ENCODE measurements around the gene TNIP1. TPM values are rescaled to one million over a fixed set of nuclear protein-coding genes. Genes with fewer than 3 reads are reported as not detected.

Gene TNIP1
- total RNA-seq (100 to 1,000 TPM in 6 of 9 donors, 10 to 100 TPM in 3; 36.6 to 129 (median 102) TPM), polyA plus RNA-seq (10 to 100 TPM; 42.2 to 85.1 (median 68.1) TPM)
- long read RNA-seq, donor 1, partial matches to known transcripts = 0 of 1 reads
- long read RNA-seq, donor 1, other reads (novel, unspliced or antisense) = 0 of 1 reads
- long read RNA-seq, donor 2, partial matches to known transcripts = 0 of 2 reads
- long read RNA-seq, donor 2, other reads (novel, unspliced or antisense) = 0 of 2 reads
- long read RNA-seq, donor 3, partial matches to known transcripts = 0 of 2 reads
- long read RNA-seq, donor 3, other reads (novel, unspliced or antisense) = 0 of 2 reads
- long read RNA-seq, donor 4, partial matches to known transcripts = 6 of 8 reads
- long read RNA-seq, donor 4, other reads (novel, unspliced or antisense) = 0 of 8 reads
- long read RNA-seq, donor 5, transcript TNIP1-202 (18 exons, 2,935 nt) = minor isoform, 7 of 184 reads
- long read RNA-seq, donor 5, transcript TNIP1-205 (18 exons, 2,200 nt) = minor isoform, 17 of 184 reads
- long read RNA-seq, donor 5, transcript TNIP1-211 (18 exons, 2,274 nt) = major isoform, 121 of 184 reads
- long read RNA-seq, donor 5, partial matches to known transcripts = 14 of 184 reads
- long read RNA-seq, donor 5, other reads (novel, unspliced or antisense) = 22 of 184 reads
- long read RNA-seq, donor 6, partial matches to known transcripts = 3 of 7 reads
- long read RNA-seq, donor 6, other reads (novel, unspliced or antisense) = 4 of 7 reads
- long read RNA-seq, donor 7, partial matches to known transcripts = 0 of 4 reads
- long read RNA-seq, donor 7, other reads (novel, unspliced or antisense) = 0 of 4 reads
- long read RNA-seq, donor 8, transcript TNIP1-211 (18 exons, 2,274 nt) = major isoform, 5 of 13 reads
- long read RNA-seq, donor 8, partial matches to known transcripts = 6 of 13 reads
- long read RNA-seq, donor 8, other reads (novel, unspliced or antisense) = 0 of 13 reads
- long read RNA-seq, donor 9, partial matches to known transcripts = 0 of 4 reads
- long read RNA-seq, donor 9, other reads (novel, unspliced or antisense) = 0 of 4 reads
- long read RNA-seq, donor 10, partial matches to known transcripts = 0 of 7 reads
- long read RNA-seq, donor 10, other reads (novel, unspliced or antisense) = 0 of 7 reads

- H3K36me3 ChIP-seq (replicated peaks in 1 of 2) = no peaks in the 10 kb centered on the region
- H3K4me1 ChIP-seq (replicated peaks in 1 of 2) = peaks cover 14 to 45% of the 10 kb centered on the region in 2 donors
- H3K4me3 ChIP-seq = peak within 1 kb of the TSS; percentile 50 to 96 (median 86)
- no peaks in the 10 kb centered on the region for H3K9me3 ChIP-seq (replicated peaks in 1 of 3)
- H3K27me3 ChIP-seq = no peaks in the 10 kb centered on the region
- TF ChIP-seq POLR2A (IDR thresholded peaks at IDR 0.05) = peak; percentile 42 to 74
- TF ChIP-seq, protein P1, sequence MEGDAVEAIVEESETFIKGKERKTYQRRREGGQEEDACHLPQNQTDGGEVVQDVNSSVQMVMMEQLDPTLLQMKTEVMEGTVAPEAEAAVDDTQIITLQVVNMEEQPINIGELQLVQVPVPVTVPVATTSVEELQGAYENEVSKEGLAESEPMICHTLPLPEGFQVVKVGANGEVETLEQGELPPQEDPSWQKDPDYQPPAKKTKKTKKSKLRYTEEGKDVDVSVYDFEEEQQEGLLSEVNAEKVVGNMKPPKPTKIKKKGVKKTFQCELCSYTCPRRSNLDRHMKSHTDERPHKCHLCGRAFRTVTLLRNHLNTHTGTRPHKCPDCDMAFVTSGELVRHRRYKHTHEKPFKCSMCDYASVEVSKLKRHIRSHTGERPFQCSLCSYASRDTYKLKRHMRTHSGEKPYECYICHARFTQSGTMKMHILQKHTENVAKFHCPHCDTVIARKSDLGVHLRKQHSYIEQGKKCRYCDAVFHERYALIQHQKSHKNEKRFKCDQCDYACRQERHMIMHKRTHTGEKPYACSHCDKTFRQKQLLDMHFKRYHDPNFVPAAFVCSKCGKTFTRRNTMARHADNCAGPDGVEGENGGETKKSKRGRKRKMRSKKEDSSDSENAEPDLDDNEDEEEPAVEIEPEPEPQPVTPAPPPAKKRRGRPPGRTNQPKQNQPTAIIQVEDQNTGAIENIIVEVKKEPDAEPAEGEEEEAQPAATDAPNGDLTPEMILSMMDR (IDR thresholded peaks at IDR 0.05) = peak in 1 of 6 experiments; percentile 1
- peak; percentile 88 to 97 (median 93) for DNase-seq
- H3K27ac ChIP-seq = peak within 1 kb of the TSS; percentile 89 to 97 (median 97)
- 0 to 1% (median 0%) methylated on average over 8 to 86 of the region's 86 CpGs for WGBS, 4 donors
- intact Hi-C loops (cut with DNase I) = no loop called here
These were observed at the start of gene TNIP1 for GRCh38 chr5:151080613-151081430. Gene TNIP1 (minus strand): TSS chr5:151081034. CDS start chr5:151065095, 15,939 bp downstream.

DNA sequence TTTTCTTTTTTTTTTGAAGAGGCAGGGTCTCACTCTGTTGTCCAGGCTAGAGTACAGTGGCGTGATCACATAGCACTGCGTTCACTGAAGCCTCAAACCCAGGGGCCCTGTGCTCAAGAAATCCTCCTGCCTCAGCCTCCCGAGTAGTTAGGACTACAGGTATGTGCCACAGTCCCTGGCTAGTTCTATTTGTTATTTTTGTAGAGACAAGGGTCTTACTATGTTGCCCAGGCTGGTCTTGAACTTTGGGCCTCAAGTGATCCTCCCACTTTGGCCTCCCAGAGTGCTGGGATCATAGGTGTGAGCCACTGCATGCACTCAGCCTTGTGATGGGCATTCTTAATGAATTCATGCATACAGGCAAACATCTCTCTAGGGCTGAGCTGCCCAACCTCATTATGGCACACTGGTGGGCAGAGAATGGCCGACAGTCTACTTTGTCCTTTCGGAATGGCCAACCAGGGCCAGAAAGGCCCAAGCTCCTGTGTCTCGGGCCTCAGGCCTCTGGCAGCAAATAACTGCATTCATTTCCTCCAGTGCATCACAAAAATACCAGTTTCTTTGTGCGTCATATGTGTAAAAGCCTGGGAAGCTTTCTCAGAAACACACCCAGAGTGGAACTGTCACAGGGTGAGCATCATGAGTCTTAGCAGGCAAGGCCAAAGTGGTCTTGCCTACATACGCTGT, 49.5 kb upstream of the TNIP1 start:
- peaks cover 0 to 95% of the 10 kb centered on the region in 2 donors for H3K36me3 ChIP-seq (replicated peaks in 1 of 2)
- H3K27ac ChIP-seq = no peak overlapping the region
- intact Hi-C loops (cut with DNase I) = no loop called here
- H3K27me3 ChIP-seq = no peaks in the 10 kb centered on the region
- H3K4me1 ChIP-seq (replicated peaks in 1 of 2) = no peaks in the 10 kb centered on the region
- no peak for DNase-seq
- 92 to 99% (median 96%) methylated on average over 7 to 8 of the region's 8 CpGs for WGBS, 4 donors
- TF ChIP-seq, protein P1 (IDR thresholded peaks at IDR 0.05) = no peak
- no peak for TF ChIP-seq POLR2A (IDR thresholded peaks at IDR 0.05)
- no peaks in the 10 kb centered on the region for H3K9me3 ChIP-seq (replicated peaks in 1 of 3)
- H3K4me3 ChIP-seq = no peak overlapping the region

- no peak overlapping the region for H3K27ac ChIP-seq
- WGBS, 4 donors = 71 to 80% (median 77%) methylated on average over 4 of the region's 4 CpGs
- H3K9me3 ChIP-seq (replicated peaks in 1 of 3) = no peaks in the 10 kb centered on the region
- peaks cover 0 to 3% of the 10 kb centered on the region in 2 donors for H3K4me1 ChIP-seq (replicated peaks in 1 of 2)
- intact Hi-C loops (cut with DNase I) = loop anchor here (5.0 to 10.0 kb wide), 2 partner anchors 33 to 106 kb away; no protein-coding TSS in a partner anchor
- H3K4me3 ChIP-seq = no peak overlapping the region
- no peaks in the 10 kb centered on the region for H3K27me3 ChIP-seq
- peaks cover 0 to 92% of the 10 kb centered on the region in 2 donors for H3K36me3 ChIP-seq (replicated peaks in 1 of 2)
- no peak for DNase-seq
- TF ChIP-seq, protein P1 (IDR thresholded peaks at IDR 0.05) = no peak
- no peak for TF ChIP-seq POLR2A (IDR thresholded peaks at IDR 0.05)
These were observed 48.0 kb upstream of the TNIP1 start for GRCh38 chr5:151128817-151129216.

All from adrenal gland (tissue), 19 donors.